HG03139 (cell line): ENCODE data around the gene LMO3.

Experiments
- ATAC-seq: cut with Tn5 transposase; IDR thresholded peaks from one replicate; pipeline ENCODE4 v1.9.1; 2021; ENCODE audit not compliant: unreplicated experiment

LMO3 gene

GRCh38 chr12:16606117-16606200, at the start of gene LMO3:
LMO3 (minus strand) TSS chr12:16606162; CDS start chr12:16600860, 5,302 bp downstream.
- ATAC-seq: no peak

GRCh38 chr12:16636435-16637055, 30.6 kb upstream of the LMO3 start:
- no peak for ATAC-seq

GRCh38 chr12:16634786-16635185, 28.8 kb upstream of the LMO3 start:
- ATAC-seq: no peak

- no peak for ATAC-seq
Observed at GRCh38 chr12:16626991-16627390, 21.0 kb upstream of the LMO3 start.

GRCh38 chr12:16622338-16622737, 16.4 kb upstream of the LMO3 start:
- no peak for ATAC-seq

- no peak for ATAC-seq
Observed at GRCh38 chr12:16619537-16619936, 13.6 kb upstream of the LMO3 start.

- no peak for ATAC-seq
Observed at GRCh38 chr12:16618256-16618655, 12.3 kb upstream of the LMO3 start.

GRCh38 chr12:16613199-16613598, 7.2 kb upstream of the LMO3 start:
- ATAC-seq: no peak

- ATAC-seq: no peak
Observed at GRCh38 chr12:16612647-16613046, 6.7 kb upstream of the LMO3 start.

GRCh38 chr12:16611146-16611545, 5.2 kb upstream of the LMO3 start:
- no peak for ATAC-seq

GRCh38 chr12:16610743-16611142, 4.8 kb upstream of the LMO3 start:
- ATAC-seq: no peak

- ATAC-seq: no peak
Observed at GRCh38 chr12:16610001-16610585, 4.1 kb upstream of the LMO3 start.

GRCh38 chr12:16608946-16609539, 3.1 kb upstream of the LMO3 start:
- ATAC-seq: no peak

- ATAC-seq: no peak
Observed at GRCh38 chr12:16607906-16608775, 2.2 kb upstream of the LMO3 start.

- no peak for ATAC-seq
Observed at GRCh38 chr12:16606991-16607390, 1.0 kb upstream of the LMO3 start.

- peak; percentile 36 for ATAC-seq
Observed at GRCh38 chr12:16606201-16606849, 363 bp upstream of the LMO3 start.

- no peak for ATAC-seq
Observed at GRCh38 chr12:16605642-16606116, 283 bp downstream of the LMO3 start.

- ATAC-seq: no peak
Observed at GRCh38 chr12:16604596-16605252, 1.2 kb downstream of the LMO3 start.

GRCh38 chr12:16603916-16604575, 1.9 kb downstream of the LMO3 start:
- no peak for ATAC-seq

GRCh38 chr12:16603260-16603915, 2.6 kb downstream of the LMO3 start:
- no peak for ATAC-seq
